CD8-positive, alpha-beta memory T cell (primary cell): Measurements from ENCODE around the gene NKD2. TPM values are rescaled to one million over a fixed set of nuclear protein-coding genes. Genes with fewer than 3 reads are reported as not detected.

ENCODE experiments used
- CTCF ChIA-PET: fragments of 350-600 bp; sonication (Branson Sonifier 250); formaldehyde crosslinking; loops from one replicate; lab custom pipeline; 2021; ENCODE audit warnings: antibody characterized with exemption; lab: Charles Lee
- POLR2A ChIA-PET: fragments of 350-600 bp; sonication (Branson Sonifier 250); formaldehyde crosslinking; loops from one replicate; lab custom pipeline; 2021; ENCODE audit warnings: antibody characterized with exemption; lab: Charles Lee
- DNase-seq, 5 donors: peaks; one replicate each; pipeline versions ENCODE4 v3.0.0 to v3.0.0-alpha.2; 2020 to 2022; ENCODE audit warnings: mixed read lengths in 1 of 5
- H3K27ac ChIP-seq: one replicate; pipeline ENCODE4 v1.7.0; 2013; ENCODE audit warnings: low read depth, mild to moderate bottlenecking, low read length, moderate library complexity
- H3K27me3 ChIP-seq: 2 replicates; pipeline ENCODE4 v1.7.0; 2013; ENCODE audit warnings: low read length, mild to moderate bottlenecking; ENCODE audit not compliant: insufficient read depth, poor library complexity, severe bottlenecking
- H3K36me3 ChIP-seq: 2 replicates; pipeline ENCODE4 v1.7.0; 2013; ENCODE audit warnings: mild to moderate bottlenecking, low read length, moderate library complexity; ENCODE audit not compliant: insufficient read depth
- H3K4me1 ChIP-seq: 2 replicates; pipeline ENCODE4 v1.7.0; 2013; ENCODE audit warnings: mild to moderate bottlenecking, low read length, moderate library complexity; ENCODE audit not compliant: insufficient read depth
- H3K4me3 ChIP-seq: 2 replicates; pipeline ENCODE4 v1.7.0; 2013; ENCODE audit warnings: mild to moderate bottlenecking, low read length
- H3K9me3 ChIP-seq: 2 replicates; pipeline ENCODE4 v1.7.0; 2013; ENCODE audit warnings: mild to moderate bottlenecking, low read length
- H3K27ac Mint-ChIP-seq, 8 donors: one replicate each; pipeline ENCODE4 v1.8.0; 2020 to 2021; ENCODE audit warnings: mixed read lengths in 8 of 8, mild to moderate bottlenecking in 6 of 8, inconsistent platforms in 3 of 8, moderate library complexity in 3 of 8
- H3K27me3 Mint-ChIP-seq, 2 donors: one replicate each; pipeline ENCODE4 v1.8.0; 2020 to 2021; ENCODE audit warnings: mixed read lengths in 2 of 2, mild to moderate bottlenecking in 1 of 2, moderate library complexity in 1 of 2
- H3K36me3 Mint-ChIP-seq, 3 donors: one replicate each; pipeline ENCODE4 v1.8.0; 2020 to 2021; ENCODE audit warnings: mixed read lengths in 3 of 3, inconsistent platforms in 1 of 3, mild to moderate bottlenecking in 1 of 3
- H3K4me1 Mint-ChIP-seq, 3 donors: one replicate each; pipeline ENCODE4 v1.8.0; 2020 to 2021; ENCODE audit warnings: mixed read lengths in 3 of 3, inconsistent platforms in 1 of 3, mild to moderate bottlenecking in 1 of 3
- H3K4me3 Mint-ChIP-seq, 7 donors: one replicate each; pipeline ENCODE4 v1.8.0; 2020 to 2021; ENCODE audit warnings: mixed read lengths in 7 of 7, mild to moderate bottlenecking in 6 of 7, moderate library complexity in 4 of 7, inconsistent platforms in 2 of 7
- H3K9me3 Mint-ChIP-seq, 5 donors: one replicate each; pipeline ENCODE4 v1.8.0; 2020 to 2022; ENCODE audit warnings: mixed read lengths in 5 of 5, mild to moderate bottlenecking in 3 of 5, moderate library complexity in 2 of 5, inconsistent platforms in 1 of 5
- polyA plus RNA-seq: library from polyadenylated mRNA; unstranded; fragments of 300-500 nt; fragmentation: Illumina TruSeq; gene quantifications from one replicate; pipeline ENCODE4 v1.2.3, GENCODE V29; 2021
- total RNA-seq, 2 experiments: library from RNA; stranded (reverse); gene quantifications; one replicate each; pipeline ENCODE4 v1.2.3, GENCODE V29; 2021

Gene NKD2
- total and polyA plus RNA-seq, 3 experiments from 2014 or later = 0.20 to 0.48 TPM; not detected in 1

- Mint-ChIP-seq H3K4me1 (peaks cover 15 to 34% (median 16%) of the 10 kb centered on the region in 3 donors), H3K4me3 (peak overlapping the region in 5 of 7 donors; percentile 40 to 82 (median 71)), H3K9me3 (no peaks in the 10 kb centered on the region), H3K27me3 (peaks cover 32 to 59% of the 10 kb centered on the region in 2 donors), H3K36me3 (no peaks in the 10 kb centered on the region), H3K27ac (peak overlapping the region in 1 of 8 donors; percentile 18)
- no peaks in the 10 kb centered on the region for H3K36me3 ChIP-seq
- no peak overlapping the region for H3K4me3 ChIP-seq
- ChIA-PET CTCF (interaction anchor here (1.1 kb wide), 1 partner anchor 44 kb away, joined by 3 read pairs; no protein-coding TSS in a partner anchor), POLR2A (no interaction called here)
- peaks cover 23% of the 10 kb centered on the region for H3K4me1 ChIP-seq
- no peak overlapping the region for H3K27ac ChIP-seq
- H3K27me3 ChIP-seq = peaks cover 43% of the 10 kb centered on the region
- DNase-seq = peak in 2 of 5 donors; percentile 1 to 36
- no peaks in the 10 kb centered on the region for H3K9me3 ChIP-seq
These were observed 736 bp upstream of the NKD2 start for GRCh38 chr5:1007681-1008450.

- H3K4me3 ChIP-seq = no peak overlapping the region
- H3K4me3 Mint-ChIP-seq = peak overlapping the region in 6 of 7 donors; percentile 22 to 65 (median 52)
- ChIA-PET CTCF (no interaction called here), POLR2A (no interaction called here)
- no peaks in the 10 kb centered on the region for H3K9me3 Mint-ChIP-seq
- no peaks in the 10 kb centered on the region for H3K9me3 ChIP-seq
- no peak overlapping the region for H3K27ac Mint-ChIP-seq
- H3K27me3 ChIP-seq = peaks cover 43% of the 10 kb centered on the region
- peaks cover 32 to 51% of the 10 kb centered on the region in 2 donors for H3K27me3 Mint-ChIP-seq
- H3K4me1 ChIP-seq = peaks cover 15% of the 10 kb centered on the region
- H3K27ac ChIP-seq = no peak overlapping the region
- DNase-seq = peak in 1 of 5 donors; percentile 36
- H3K36me3 Mint-ChIP-seq = no peaks in the 10 kb centered on the region
- H3K36me3 ChIP-seq = no peaks in the 10 kb centered on the region
- H3K4me1 Mint-ChIP-seq = peaks cover 4 to 20% (median 6%) of the 10 kb centered on the region in 3 donors
These were observed 968 bp downstream of the NKD2 start for GRCh38 chr5:1009359-1010180.

- DNase-seq = peak in 1 of 5 donors; percentile 26
- Histone ChIP-seq H3K4me3 (no peak overlapping the region), H3K27ac (no peak overlapping the region), H3K27me3 (peaks cover 43% of the 10 kb centered on the region), H3K36me3 (no peaks in the 10 kb centered on the region), H3K9me3 (no peaks in the 10 kb centered on the region), H3K4me1 (peaks cover 13% of the 10 kb centered on the region)
- ChIA-PET POLR2A (no interaction called here), CTCF (no interaction called here)
- H3K27ac Mint-ChIP-seq = no peak overlapping the region
- no peaks in the 10 kb centered on the region for H3K9me3 Mint-ChIP-seq
- peaks cover 32 to 51% of the 10 kb centered on the region in 2 donors for H3K27me3 Mint-ChIP-seq
- no peaks in the 10 kb centered on the region for H3K36me3 Mint-ChIP-seq
- H3K4me1 Mint-ChIP-seq = peaks cover 4 to 20% (median 6%) of the 10 kb centered on the region in 3 donors
- H3K4me3 Mint-ChIP-seq = peak overlapping the region in 6 of 7 donors; percentile 34 to 58 (median 44)
These were observed 1.5 kb downstream of the NKD2 start for GRCh38 chr5:1010181-1010510.

- Mint-ChIP-seq H3K27me3 (peaks cover 32 to 51% of the 10 kb centered on the region in 2 donors), H3K4me1 (peaks cover 4 to 17% (median 6%) of the 10 kb centered on the region in 3 donors), H3K4me3 (peak overlapping the region in 6 of 7 donors; percentile 34 to 90 (median 44)), H3K27ac (no peak overlapping the region), H3K36me3 (no peaks in the 10 kb centered on the region), H3K9me3 (no peaks in the 10 kb centered on the region)
- no peak overlapping the region for H3K4me3 ChIP-seq
- no peaks in the 10 kb centered on the region for H3K36me3 ChIP-seq
- ChIA-PET POLR2A (no interaction called here), CTCF (no interaction called here)
- no peak overlapping the region for H3K27ac ChIP-seq
- DNase-seq = peak in 1 of 5 donors; percentile 29
- no peaks in the 10 kb centered on the region for H3K9me3 ChIP-seq
- H3K4me1 ChIP-seq = peaks cover 8% of the 10 kb centered on the region
- H3K27me3 ChIP-seq = peaks cover 41% of the 10 kb centered on the region
These were observed 2.0 kb downstream of the NKD2 start for GRCh38 chr5:1010641-1011046.

- peak in 2 of 5 donors; percentile 48 to 49 for DNase-seq
- Mint-ChIP-seq H3K4me1 (peaks cover 0 to 13% (median 4%) of the 10 kb centered on the region in 3 donors), H3K4me3 (peak overlapping the region in 4 of 7 donors; percentile 8 to 90 (median 39)), H3K27ac (no peak overlapping the region), H3K27me3 (peaks cover 27 to 45% of the 10 kb centered on the region in 2 donors), H3K36me3 (no peaks in the 10 kb centered on the region), H3K9me3 (no peaks in the 10 kb centered on the region)
- ChIA-PET POLR2A (no interaction called here), CTCF (no interaction called here)
- no peaks in the 10 kb centered on the region for H3K9me3 ChIP-seq
- peaks cover 35% of the 10 kb centered on the region for H3K27me3 ChIP-seq
- H3K36me3 ChIP-seq = no peaks in the 10 kb centered on the region
- no peak overlapping the region for H3K4me3 ChIP-seq
- peaks cover 6% of the 10 kb centered on the region for H3K4me1 ChIP-seq
- H3K27ac ChIP-seq = no peak overlapping the region
These were observed 2.6 kb downstream of the NKD2 start for GRCh38 chr5:1011226-1011631.

GRCh38 chr5:1011741-1012312 is 3.2 kb downstream of the NKD2 start:
- peaks cover 30% of the 10 kb centered on the region for H3K27me3 ChIP-seq
- H3K36me3 ChIP-seq = no peaks in the 10 kb centered on the region
- H3K4me1 ChIP-seq = peaks cover 6% of the 10 kb centered on the region
- Mint-ChIP-seq H3K36me3 (no peaks in the 10 kb centered on the region), H3K27me3 (peaks cover 22 to 39% of the 10 kb centered on the region in 2 donors), H3K27ac (no peak overlapping the region), H3K4me1 (peaks cover 0 to 13% (median 2%) of the 10 kb centered on the region in 3 donors), H3K4me3 (no peak overlapping the region), H3K9me3 (no peaks in the 10 kb centered on the region)
- H3K27ac ChIP-seq = no peak overlapping the region
- ChIA-PET CTCF (no interaction called here), POLR2A (no interaction called here)
- peak in 1 of 5 donors; percentile 36 for DNase-seq
- H3K9me3 ChIP-seq = no peaks in the 10 kb centered on the region
- no peak overlapping the region for H3K4me3 ChIP-seq

- H3K4me3 Mint-ChIP-seq = no peak overlapping the region
- H3K27me3 Mint-ChIP-seq = peaks cover 20 to 34% of the 10 kb centered on the region in 2 donors
- H3K9me3 ChIP-seq = no peaks in the 10 kb centered on the region
- ChIA-PET CTCF (no interaction called here), POLR2A (no interaction called here)
- DNase-seq = peak in 1 of 5 donors; percentile 35
- H3K36me3 Mint-ChIP-seq = no peaks in the 10 kb centered on the region
- H3K27ac ChIP-seq = no peak overlapping the region
- peaks cover 27% of the 10 kb centered on the region for H3K27me3 ChIP-seq
- H3K9me3 Mint-ChIP-seq = no peaks in the 10 kb centered on the region
- no peak overlapping the region for H3K4me3 ChIP-seq
- H3K4me1 Mint-ChIP-seq = peaks cover 0 to 13% (median 2%) of the 10 kb centered on the region in 3 donors
- no peaks in the 10 kb centered on the region for H3K36me3 ChIP-seq
- peaks cover 6% of the 10 kb centered on the region for H3K4me1 ChIP-seq
- no peak overlapping the region for H3K27ac Mint-ChIP-seq
These were observed 3.8 kb downstream of the NKD2 start for GRCh38 chr5:1012313-1012841.
